GM12878 (cell line): ENCODE results near the gene SPINT4. TPM values are rescaled to one million over a fixed set of nuclear protein-coding genes. Genes with fewer than 3 reads are reported as not detected.
"Not testable (repeated sequence)": the region's sequence is repeated elsewhere in the genome, so short reads cannot be mapped to it uniquely, and the experiment has no call there.

Experiments used
- ATAC-seq: fragments of 200-7000 bp; cut with Tn5 transposase; 3 replicates; pipeline ENCODE4 v1.9.1; 2020; ENCODE audit warnings: mild to moderate bottlenecking, moderate library complexity
- BruUV-seq: library from RNA; stranded (reverse); fragments of 400-500 nt; replicated peaks from 2 replicates; lab custom pipeline; 2021; lab: Mats Ljungman, UMichigan
- CTCF ChIA-PET: fragments of 300-600 bp; sonication (Branson Sonifier 250); formaldehyde crosslinking; extraction: SDS; loops from one replicate; lab custom pipeline; 2021; ENCODE audit warnings: inconsistent platforms; lab: Yijun Ruan, JAX
- POLR2A ChIA-PET: fragments of 350-600 bp; formaldehyde crosslinking; extraction: SDS; loops from one replicate; lab custom pipeline; 2021; ENCODE audit warnings: inconsistent platforms; lab: Charles Lee
- RAD21 ChIA-PET: fragments of 300-600 bp; sonication (Branson Sonifier 250); formaldehyde crosslinking; loops from one replicate; lab custom pipeline; 2023; ENCODE audit warnings: antibody characterized with exemption; ENCODE audit not compliant: unreplicated experiment; lab: Charles Lee
- SMC1A ChIA-PET: fragments of 300-600 bp; sonication (Branson Sonifier 250); formaldehyde crosslinking; loops from one replicate; lab custom pipeline; 2023; ENCODE audit not compliant: unreplicated experiment, uncharacterized antibody; lab: Charles Lee
- DNase-seq: peaks from one replicate; pipeline ENCODE4 v3.0.0-alpha.2; 2011; ENCODE audit warnings: low read depth, low spot score
- FAIRE-seq: peaks from 3 replicates; lab custom pipeline; 2011; peaks lifted over from hg19 to GRCh38; lab: Jason Lieb, UNC
- H2AFZ ChIP-seq: 2 replicates; pipeline ENCODE4 v1.6.0; 2011; ENCODE audit warnings: low read depth, low read length, control low read depth; ENCODE audit not compliant: control insufficient read depth
- H3K27ac ChIP-seq: 2 replicates; pipeline ENCODE4 v1.5.1; 2011; ENCODE audit warnings: control low read depth; ENCODE audit not compliant: control insufficient read depth, insufficient read depth
- H3K27me3 ChIP-seq, 2 experiments: replicated peaks in 1 of 2; 2 replicates each; pipeline versions ENCODE4 v1.6.0 to v1.6.1; 2011; ENCODE audit warnings: low read length in 1 of 2; ENCODE audit not compliant: control insufficient read depth in 2 of 2, insufficient read depth in 2 of 2
- H3K36me3 ChIP-seq, 2 experiments: 2 replicates each; pipeline ENCODE4 v1.5.1; 2011; ENCODE audit warnings: low read length in 1 of 2; ENCODE audit not compliant: control insufficient read depth in 2 of 2, insufficient read depth in 2 of 2
- H3K4me1 ChIP-seq: 2 replicates; pipeline ENCODE4 v1.6.1; 2011; ENCODE audit warnings: mild to moderate bottlenecking, low read length, moderate library complexity, mixed read lengths; ENCODE audit not compliant: control insufficient read depth, insufficient read depth
- H3K4me2 ChIP-seq: 2 replicates; pipeline ENCODE4 v1.6.0; 2011; ENCODE audit warnings: control low read depth; ENCODE audit not compliant: control insufficient read depth, insufficient read depth
- H3K4me3 ChIP-seq: fragments of 200-600 bp; sonication (generic); 2 replicates; pipeline ENCODE4 v1.5.1; 2016
- H3K79me2 ChIP-seq: 2 replicates; pipeline ENCODE4 v1.6.0; 2011; ENCODE audit warnings: low read length; ENCODE audit not compliant: control insufficient read depth, insufficient read depth
- H3K9ac ChIP-seq: 2 replicates; pipeline ENCODE4 v1.8.0; 2011; ENCODE audit warnings: low read length, control low read depth, mixed read lengths; ENCODE audit not compliant: control insufficient read depth, insufficient read depth
- H3K9me3 ChIP-seq: replicated peaks from 3 replicates; pipeline ENCODE4 v1.5.1; 2011; ENCODE audit warnings: mild to moderate bottlenecking, low read length; ENCODE audit not compliant: control insufficient read depth, insufficient read depth
- H4K20me1 ChIP-seq: 2 replicates; pipeline ENCODE4 v1.6.0; 2011; ENCODE audit not compliant: control insufficient read depth, insufficient read depth
- BHLHE40 ChIP-seq, 2 experiments: fragments of 450-650 bp in 1 of 2; IDR thresholded peaks; 2 replicates each; pipeline ENCODE4 v1.6.1; 2011 to 2017; ENCODE audit warnings: low read depth in 2 of 2, borderline replicate concordance in 1 of 2, improper control_type of control experiment in 1 of 2, low read length in 1 of 2, mild to moderate bottlenecking in 1 of 2
- CEBPB ChIP-seq, 2 experiments: fragments of 150-350 bp in 1 of 2; IDR thresholded peaks; 2 replicates each; pipeline ENCODE4 v1.6.1; 2012 to 2014; ENCODE audit warnings: low read depth in 2 of 2, low read length in 2 of 2, borderline replicate concordance in 1 of 2, inconsistent platforms in 1 of 2
- EZH2 ChIP-seq: IDR thresholded peaks from 2 replicates; pipeline ENCODE4 v1.6.1; 2012; ENCODE audit warnings: low read depth, mild to moderate bottlenecking, control low read depth, inconsistent platforms, low read length, borderline replicate concordance; ENCODE audit not compliant: control insufficient read depth
- GATAD2B ChIP-seq: fragments of 450-650 bp; conservative IDR thresholded peaks from 2 replicates; pipeline ENCODE4 v1.6.1; 2017; ENCODE audit warnings: low read depth, mild to moderate bottlenecking, moderate library complexity
- KAT2A ChIP-seq: conservative IDR thresholded peaks from 2 replicates; pipeline ENCODE4 v1.6.1; 2011; ENCODE audit warnings: low read depth, low read length; ENCODE audit not compliant: control insufficient read depth
- RB1 ChIP-seq: fragments of 450-650 bp; formaldehyde crosslinking; IDR thresholded peaks from 2 replicates; pipeline ENCODE4 v1.6.1; 2017; ENCODE audit warnings: mild to moderate bottlenecking, borderline replicate concordance
- TARDBP ChIP-seq: IDR thresholded peaks from 2 replicates; pipeline ENCODE4 v1.6.1; 2016; ENCODE audit warnings: borderline replicate concordance
- in situ Hi-C: fragments of 300-500 bp; cut with MboI; formaldehyde crosslinking; loops from 9 replicates; pipeline ENCODE4 v1.14.3; 2018; ENCODE audit warnings: mixed read lengths
- intact Hi-C: fragments of 100-400 bp; cut with micrococcal nuclease; formaldehyde crosslinking; loops from one replicate; pipeline ENCODE4 v1.14.2; 2022; ENCODE audit not compliant: unreplicated experiment
- polyA plus RNA-seq, 11 experiments: library from polyadenylated mRNA; depleted of rRNA in 4 of 11; unstranded in 6 of 11; stranded (reverse) in 5 of 11; fragments of >200 nt; fragmentation: Nextera tagmentation in 4 of 11; fragmentation: Illumina TruSeq in 1 of 11; extraction: Ambion mirVana in 4 of 11; extraction: Trizol in 1 of 11; gene quantifications; 1 replicate in 1 of 11; 2 replicates in 10 of 11; pipeline versions ENCODE4 v1.2.1 to v1.2.3, GENCODE V29; 2011 to 2016; ENCODE audit warnings: inconsistent platforms in 2 of 11, missing spikeins in 2 of 11, low read depth in 1 of 11
- total RNA-seq, 4 experiments: library from RNA; depleted of rRNA in 3 of 4; stranded (reverse); fragments of >200 nt in 3 of 4; fragmentation: Illumina TruSeq in 1 of 4; extraction: Trizol in 1 of 4; gene quantifications; 2 replicates each; pipeline versions ENCODE4 v1.2.1 to v1.2.3, GENCODE V29; 2013 to 2021
- TF ChIP-seq, protein P1 (sequence below): IDR thresholded peaks from 2 replicates; pipeline ENCODE4 v1.6.1; 2011; ENCODE audit warnings: low read depth, mild to moderate bottlenecking, low read length, moderate library complexity, borderline replicate concordance; ENCODE audit errors: extremely low read depth
- TF ChIP-seq, protein P2 (sequence below): fragments of 450-650 bp; formaldehyde crosslinking; IDR thresholded peaks from 2 replicates; pipeline ENCODE4 v1.4.0; 2020; ENCODE audit warnings: mild to moderate bottlenecking, moderate library complexity

Gene SPINT4
- total and polyA plus RNA-seq, 10 of the 15 experiments (the other 5 are each of a cell fraction or from before 2014, with no cell fraction given): not detected

DNA sequence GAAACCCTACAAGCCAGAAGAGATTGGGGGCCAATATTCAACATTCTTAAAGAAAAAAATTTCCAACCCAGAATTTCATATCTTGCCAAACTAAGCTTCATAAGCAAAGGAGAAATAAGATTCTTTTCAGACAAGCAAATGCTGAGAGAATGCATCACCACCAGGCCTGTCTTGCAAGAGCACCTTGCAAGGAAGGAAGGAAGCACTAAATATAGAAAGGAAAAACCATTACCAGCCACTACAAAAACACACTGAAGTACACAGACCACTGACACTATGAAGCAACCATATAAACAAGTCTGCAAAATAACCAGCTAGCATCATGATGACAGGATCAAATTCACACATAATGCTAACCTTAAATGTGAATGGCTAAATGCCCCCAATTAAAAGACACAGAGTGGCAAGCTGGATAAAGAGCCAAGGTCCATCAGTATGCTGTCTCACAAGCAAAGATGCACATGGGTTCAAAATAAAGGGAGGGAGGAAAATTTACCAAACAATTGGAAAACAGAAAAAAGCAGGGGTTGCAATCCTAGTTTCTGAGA is 5.9 kb upstream of the SPINT4 start:
- intact Hi-C loops, FAIRE-seq, H3K27me3 ChIP-seq, H4K20me1 ChIP-seq, RAD21 ChIA-PET, H3K79me2 ChIP-seq, H3K36me3 ChIP-seq, H3K9ac ChIP-seq, in situ Hi-C loops, H2AFZ ChIP-seq, H3K4me2 ChIP-seq, SMC1A ChIA-PET, H3K9me3 ChIP-seq, ATAC-seq, POLR2A ChIA-PET, H3K27ac ChIP-seq, H3K4me3 ChIP-seq, BruUV-seq, H3K4me1 ChIP-seq, DNase-seq: not testable (repeated sequence)
- CTCF ChIA-PET: interaction anchor here (1.4 kb wide), 1 partner anchor 55 kb away, joined by 4 read pairs; no protein-coding TSS in a partner anchor

DNA sequence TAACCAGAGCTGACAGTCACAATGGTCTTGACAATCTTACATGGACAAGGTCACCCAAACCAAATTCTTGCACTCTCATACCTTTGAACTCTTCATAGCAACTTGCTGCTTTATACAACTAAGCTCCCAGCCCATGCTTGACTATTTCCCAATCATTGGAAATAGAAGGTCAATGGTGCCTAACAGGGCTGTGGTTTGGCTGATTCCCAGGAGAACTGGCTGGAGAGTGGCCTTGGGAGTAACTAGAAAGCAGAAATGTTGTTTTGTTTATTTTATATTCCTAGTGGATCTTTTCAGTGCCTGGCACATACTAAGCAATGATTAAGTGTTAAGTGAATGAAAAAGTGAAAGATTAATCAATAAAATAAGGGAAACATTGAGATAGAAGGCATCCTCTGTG is 3.0 kb downstream of the SPINT4 start:
- POLR2A ChIA-PET: no interaction called here
- RAD21 ChIA-PET: no interaction called here
- peaks cover 0 to 2% of the 10 kb centered on the region in 2 experiments; a peak in 1 of 4 replicates for H3K27me3 ChIP-seq
- no peak overlapping the region for H3K4me2 ChIP-seq
- ATAC-seq: no peak
- H3K79me2 ChIP-seq: no peaks in the 10 kb centered on the region
- TF ChIP-seq RB1 (no peak), KAT2A (no peak), CEBPB (IDR thresholded peaks at IDR 0.05; ENCODE audit: borderline replicate concordance in 1 of 2, low read depth in 2 of 2, low read length in 2 of 2) (no peak), EZH2 (no peak), BHLHE40 (IDR thresholded peaks at IDR 0.05; ENCODE audit: borderline replicate concordance in 1 of 2, low read depth in 2 of 2, low read length in 1 of 2) (no peak), GATAD2B (no peak), TARDBP (no peak)
- TF ChIP-seq, protein P1, sequence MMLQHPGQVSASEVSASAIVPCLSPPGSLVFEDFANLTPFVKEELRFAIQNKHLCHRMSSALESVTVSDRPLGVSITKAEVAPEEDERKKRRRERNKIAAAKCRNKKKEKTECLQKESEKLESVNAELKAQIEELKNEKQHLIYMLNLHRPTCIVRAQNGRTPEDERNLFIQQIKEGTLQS: no peak
- TF ChIP-seq, protein P2, sequence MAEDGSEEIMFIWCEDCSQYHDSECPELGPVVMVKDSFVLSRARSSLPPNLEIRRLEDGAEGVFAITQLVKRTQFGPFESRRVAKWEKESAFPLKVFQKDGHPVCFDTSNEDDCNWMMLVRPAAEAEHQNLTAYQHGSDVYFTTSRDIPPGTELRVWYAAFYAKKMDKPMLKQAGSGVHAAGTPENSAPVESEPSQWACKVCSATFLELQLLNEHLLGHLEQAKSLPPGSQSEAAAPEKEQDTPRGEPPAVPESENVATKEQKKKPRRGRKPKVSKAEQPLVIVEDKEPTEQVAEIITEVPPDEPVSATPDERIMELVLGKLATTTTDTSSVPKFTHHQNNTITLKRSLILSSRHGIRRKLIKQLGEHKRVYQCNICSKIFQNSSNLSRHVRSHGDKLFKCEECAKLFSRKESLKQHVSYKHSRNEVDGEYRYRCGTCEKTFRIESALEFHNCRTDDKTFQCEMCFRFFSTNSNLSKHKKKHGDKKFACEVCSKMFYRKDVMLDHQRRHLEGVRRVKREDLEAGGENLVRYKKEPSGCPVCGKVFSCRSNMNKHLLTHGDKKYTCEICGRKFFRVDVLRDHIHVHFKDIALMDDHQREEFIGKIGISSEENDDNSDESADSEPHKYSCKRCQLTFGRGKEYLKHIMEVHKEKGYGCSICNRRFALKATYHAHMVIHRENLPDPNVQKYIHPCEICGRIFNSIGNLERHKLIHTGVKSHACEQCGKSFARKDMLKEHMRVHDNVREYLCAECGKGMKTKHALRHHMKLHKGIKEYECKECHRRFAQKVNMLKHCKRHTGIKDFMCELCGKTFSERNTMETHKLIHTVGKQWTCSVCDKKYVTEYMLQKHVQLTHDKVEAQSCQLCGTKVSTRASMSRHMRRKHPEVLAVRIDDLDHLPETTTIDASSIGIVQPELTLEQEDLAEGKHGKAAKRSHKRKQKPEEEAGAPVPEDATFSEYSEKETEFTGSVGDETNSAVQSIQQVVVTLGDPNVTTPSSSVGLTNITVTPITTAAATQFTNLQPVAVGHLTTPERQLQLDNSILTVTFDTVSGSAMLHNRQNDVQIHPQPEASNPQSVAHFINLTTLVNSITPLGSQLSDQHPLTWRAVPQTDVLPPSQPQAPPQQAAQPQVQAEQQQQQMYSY (CRISPR knock-in tag): no peak
- intact Hi-C loops (no loop called here), in situ Hi-C loops (no loop called here)
- H3K9ac ChIP-seq: no peak overlapping the region
- H3K4me1 ChIP-seq: no peaks in the 10 kb centered on the region
- CTCF ChIA-PET: no interaction called here
- SMC1A ChIA-PET: no interaction called here
- no peak for FAIRE-seq
- no peaks in the 10 kb centered on the region for H3K9me3 ChIP-seq
- no peak overlapping the region for H3K4me3 ChIP-seq
- BruUV-seq: no TSS peak
- H2AFZ ChIP-seq: no peak overlapping the region
- H4K20me1 ChIP-seq: no peaks in the 10 kb centered on the region
- H3K36me3 ChIP-seq: no peaks in the 10 kb centered on the region
- DNase-seq: no peak
- no peak overlapping the region for H3K27ac ChIP-seq
